GM12865 (cell line): Measurements from ENCODE around the gene BRME1.

ENCODE experiments used
- DNase-seq: peaks from one replicate; pipeline ENCODE4 v3.0.0; 2010; ENCODE audit warnings: low read depth
- H3K4me3 ChIP-seq: 2 replicates; pipeline ENCODE4 v1.5.1; 2011; ENCODE audit warnings: mild to moderate bottlenecking, low read depth, low read length, control low read depth
- TF ChIP-seq, protein P1 (sequence below): IDR thresholded peaks from 2 replicates; pipeline ENCODE4 v1.5.1; 2011; ENCODE audit warnings: low read length, control low read depth, low read depth, inconsistent platforms; ENCODE audit not compliant: insufficient read depth; ENCODE audit errors: missing control alignments

Gene BRME1

DNA sequence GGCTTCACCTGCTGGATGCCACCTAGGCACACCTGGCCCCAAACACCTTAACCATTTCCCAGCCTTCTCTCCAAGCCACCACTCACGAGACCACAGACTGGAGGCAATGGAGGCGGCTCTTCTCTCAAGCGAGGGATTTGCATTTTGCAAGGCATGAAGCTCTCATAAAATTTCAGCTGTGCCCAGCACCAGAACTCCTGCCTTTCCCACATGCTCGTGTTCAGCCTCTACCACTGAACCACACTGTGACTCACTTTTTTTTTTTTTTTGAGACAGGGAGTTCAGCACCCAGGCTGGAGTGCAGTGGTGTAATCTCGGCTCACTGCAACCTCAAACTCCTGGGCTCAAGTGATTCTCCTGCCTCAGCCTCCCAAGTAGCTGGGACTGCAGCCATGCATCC is 18.4 kb downstream of the BRME1 start:
- no peak overlapping the region for H3K4me3 ChIP-seq
- TF ChIP-seq, protein P1, sequence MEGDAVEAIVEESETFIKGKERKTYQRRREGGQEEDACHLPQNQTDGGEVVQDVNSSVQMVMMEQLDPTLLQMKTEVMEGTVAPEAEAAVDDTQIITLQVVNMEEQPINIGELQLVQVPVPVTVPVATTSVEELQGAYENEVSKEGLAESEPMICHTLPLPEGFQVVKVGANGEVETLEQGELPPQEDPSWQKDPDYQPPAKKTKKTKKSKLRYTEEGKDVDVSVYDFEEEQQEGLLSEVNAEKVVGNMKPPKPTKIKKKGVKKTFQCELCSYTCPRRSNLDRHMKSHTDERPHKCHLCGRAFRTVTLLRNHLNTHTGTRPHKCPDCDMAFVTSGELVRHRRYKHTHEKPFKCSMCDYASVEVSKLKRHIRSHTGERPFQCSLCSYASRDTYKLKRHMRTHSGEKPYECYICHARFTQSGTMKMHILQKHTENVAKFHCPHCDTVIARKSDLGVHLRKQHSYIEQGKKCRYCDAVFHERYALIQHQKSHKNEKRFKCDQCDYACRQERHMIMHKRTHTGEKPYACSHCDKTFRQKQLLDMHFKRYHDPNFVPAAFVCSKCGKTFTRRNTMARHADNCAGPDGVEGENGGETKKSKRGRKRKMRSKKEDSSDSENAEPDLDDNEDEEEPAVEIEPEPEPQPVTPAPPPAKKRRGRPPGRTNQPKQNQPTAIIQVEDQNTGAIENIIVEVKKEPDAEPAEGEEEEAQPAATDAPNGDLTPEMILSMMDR, result no peak
- DNase-seq, result no peak

DNA sequence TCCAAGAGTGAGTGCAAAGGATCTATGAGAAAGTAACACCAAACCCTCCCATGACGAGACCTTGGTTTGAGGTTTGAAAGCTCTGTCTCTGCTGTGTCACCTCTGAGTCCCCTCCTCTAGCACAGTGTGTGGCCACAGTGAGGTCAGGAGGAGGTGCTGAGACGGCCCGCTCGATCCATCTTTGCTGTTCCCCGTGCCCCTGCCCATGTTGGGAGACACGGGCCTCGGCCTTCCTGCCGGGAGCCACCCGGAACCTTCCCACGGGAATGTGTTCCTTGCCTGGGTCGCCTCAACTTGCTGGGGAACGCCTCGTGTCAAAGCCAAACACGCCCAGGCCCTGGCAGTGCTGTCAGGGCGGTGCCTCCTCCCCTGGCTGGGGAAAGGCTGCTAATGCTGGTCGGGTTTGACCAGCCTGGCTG is 18.9 kb downstream of the BRME1 start:
- no peak for DNase-seq
- TF ChIP-seq, protein P1, result no peak
- H3K4me3 ChIP-seq, result no peak overlapping the region

DNA sequence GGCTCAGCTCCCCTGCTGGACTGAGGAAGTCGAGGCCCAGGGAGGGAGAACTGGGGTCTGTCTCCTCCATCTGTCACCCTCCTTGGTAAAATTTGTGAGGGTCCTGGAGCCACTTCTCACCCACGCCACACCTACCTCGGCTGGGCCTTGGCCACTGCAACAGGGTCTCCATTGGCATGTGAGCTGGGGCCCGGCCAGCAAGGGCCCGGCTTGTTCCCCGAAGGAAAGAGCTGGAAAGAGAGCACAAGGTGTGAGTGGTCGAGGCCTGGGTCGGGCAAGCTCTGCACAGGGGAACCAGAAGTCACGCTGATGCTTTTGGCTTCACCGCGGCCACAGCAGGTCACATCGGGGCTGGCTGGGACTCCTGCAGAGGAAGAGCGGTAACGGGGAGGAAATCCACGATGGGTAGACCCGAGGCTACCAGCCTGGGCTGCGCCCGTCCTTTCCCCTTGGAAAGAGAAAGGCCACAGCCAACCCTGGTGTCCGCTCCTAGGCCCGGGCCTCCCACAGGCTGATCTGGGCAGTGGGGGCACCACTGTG is 20.0 kb downstream of the BRME1 start:
- TF ChIP-seq, protein P1, result no peak
- no peak for DNase-seq
- no peak overlapping the region for H3K4me3 ChIP-seq

DNA sequence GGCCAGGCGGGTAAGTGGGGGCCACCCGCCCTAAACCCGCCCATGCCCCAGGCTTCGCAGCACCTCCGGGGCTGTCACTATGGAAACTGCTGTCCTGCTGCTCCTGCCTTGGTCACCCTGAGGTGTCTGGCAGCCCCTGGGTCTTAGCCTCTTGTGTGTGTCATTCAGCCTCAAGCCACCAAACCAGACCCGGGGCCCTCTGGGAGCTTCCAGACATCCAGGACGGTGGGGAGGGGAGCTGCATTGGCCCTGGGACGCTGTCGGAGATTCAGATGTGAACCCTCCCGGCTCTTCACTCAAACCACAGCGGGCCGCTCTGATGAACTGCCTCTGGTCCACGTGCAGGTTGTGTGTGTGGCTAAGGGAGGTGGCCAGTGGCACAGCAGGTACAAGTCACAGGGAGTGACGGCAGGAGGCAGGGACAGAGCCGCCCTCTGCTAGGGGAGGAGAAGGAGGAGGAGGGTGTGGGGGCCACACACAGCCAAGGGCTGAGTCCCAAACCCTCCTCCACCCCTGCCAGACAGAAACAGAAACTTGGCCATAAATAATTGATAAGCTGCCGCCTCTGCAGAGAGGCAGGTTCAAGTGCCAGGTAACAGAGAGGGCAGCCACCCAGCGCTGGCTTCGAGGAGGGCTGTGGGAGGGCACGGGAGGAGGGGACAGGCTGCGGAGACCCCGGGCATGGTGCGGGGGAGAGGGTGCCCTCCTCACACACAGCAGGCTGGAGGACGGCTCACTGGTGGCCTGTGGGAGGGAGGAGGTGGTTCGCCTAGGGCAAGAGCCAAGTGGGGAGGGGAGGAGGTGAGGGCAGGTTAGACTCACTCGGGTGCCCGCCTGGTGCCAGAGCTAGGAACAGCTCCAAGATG is 21.0 kb downstream of the BRME1 start:
- no peak overlapping the region for H3K4me3 ChIP-seq
- TF ChIP-seq, protein P1, result no peak
- DNase-seq, result no peak

DNA sequence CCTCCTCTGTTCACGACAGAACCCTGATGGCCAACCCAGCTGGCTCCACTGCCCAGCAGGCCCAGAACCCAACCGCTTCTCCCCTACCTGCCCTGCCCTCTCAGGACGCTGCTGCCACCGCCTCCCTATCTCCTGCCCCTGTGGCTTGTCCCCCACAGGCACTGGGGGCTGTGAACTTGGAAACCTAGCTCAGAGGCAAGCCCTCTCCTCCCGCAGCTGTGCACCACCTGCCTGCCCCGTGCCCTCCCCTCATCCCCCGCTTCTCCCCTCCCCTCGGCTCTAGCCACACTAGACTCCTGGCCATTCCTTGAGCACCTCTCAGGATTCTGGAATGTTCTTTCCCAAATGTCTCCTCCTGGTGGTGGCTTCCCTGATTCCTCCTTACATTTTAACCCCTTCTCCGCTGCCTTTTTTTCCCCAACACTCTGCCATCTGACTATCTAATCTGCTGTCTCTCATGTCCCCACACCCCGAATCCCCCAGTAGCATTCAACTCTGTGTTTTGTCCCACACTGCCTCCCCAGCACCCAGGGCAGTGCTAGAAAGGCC is 22.3 kb downstream of the BRME1 start:
- H3K4me3 ChIP-seq, result no peak overlapping the region
- no peak for DNase-seq
- TF ChIP-seq, protein P1, result no peak

DNA sequence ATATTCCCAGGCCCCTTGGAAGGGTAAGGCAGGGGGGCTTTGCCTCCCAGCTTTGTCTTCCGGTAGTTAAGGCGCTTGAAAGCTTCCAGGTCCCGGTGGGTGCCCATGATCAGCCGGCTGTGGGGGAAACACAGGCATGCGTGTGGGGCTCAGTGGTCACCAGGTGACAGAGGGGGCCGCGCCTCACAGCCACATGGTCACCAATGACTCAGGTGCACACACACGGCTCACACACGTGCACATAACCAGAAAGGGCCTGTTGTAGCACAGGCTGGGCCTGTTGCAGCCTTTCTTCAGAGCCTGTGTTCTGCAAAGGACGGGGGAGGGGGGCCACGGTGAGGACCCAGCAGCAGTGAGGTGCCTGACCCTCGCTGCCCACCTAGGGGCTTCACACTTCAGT is 23.1 kb downstream of the BRME1 start:
- TF ChIP-seq, protein P1, result no peak
- DNase-seq, result no peak
- H3K4me3 ChIP-seq, result no peak overlapping the region
